ENCODE measurements around the gene GATC.

DNA sequence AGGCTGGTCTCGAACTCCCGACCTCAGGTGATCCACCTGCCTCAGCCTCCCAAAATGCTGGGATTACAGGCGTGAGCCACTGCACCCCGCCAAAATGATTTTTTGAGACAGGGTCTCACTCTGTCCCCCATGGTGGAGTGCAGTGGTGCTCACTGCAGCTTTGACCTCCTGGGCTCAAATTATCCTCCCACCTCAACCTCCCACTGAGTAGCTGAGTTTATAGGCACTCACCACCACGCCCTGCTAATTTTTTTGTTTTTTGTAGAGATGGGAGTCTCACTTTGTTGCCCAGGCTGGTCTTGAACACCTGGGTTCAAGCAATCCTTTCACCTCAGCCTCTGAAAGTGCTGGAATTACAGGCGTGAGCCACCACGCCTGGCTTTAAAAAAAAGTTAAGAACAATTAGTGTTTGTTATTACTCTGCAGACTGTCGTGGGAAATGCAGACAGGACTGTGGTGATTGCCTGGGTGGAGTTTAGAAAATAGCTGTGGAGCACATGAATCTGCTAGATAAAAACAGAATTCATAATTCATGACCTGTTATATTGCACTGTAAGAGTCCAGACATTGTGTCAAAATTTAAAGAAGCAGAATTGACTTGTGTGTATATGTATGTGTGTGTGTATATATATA, 17.5 kb upstream of the GATC start:
- TF ChIP-seq, protein P1, sequence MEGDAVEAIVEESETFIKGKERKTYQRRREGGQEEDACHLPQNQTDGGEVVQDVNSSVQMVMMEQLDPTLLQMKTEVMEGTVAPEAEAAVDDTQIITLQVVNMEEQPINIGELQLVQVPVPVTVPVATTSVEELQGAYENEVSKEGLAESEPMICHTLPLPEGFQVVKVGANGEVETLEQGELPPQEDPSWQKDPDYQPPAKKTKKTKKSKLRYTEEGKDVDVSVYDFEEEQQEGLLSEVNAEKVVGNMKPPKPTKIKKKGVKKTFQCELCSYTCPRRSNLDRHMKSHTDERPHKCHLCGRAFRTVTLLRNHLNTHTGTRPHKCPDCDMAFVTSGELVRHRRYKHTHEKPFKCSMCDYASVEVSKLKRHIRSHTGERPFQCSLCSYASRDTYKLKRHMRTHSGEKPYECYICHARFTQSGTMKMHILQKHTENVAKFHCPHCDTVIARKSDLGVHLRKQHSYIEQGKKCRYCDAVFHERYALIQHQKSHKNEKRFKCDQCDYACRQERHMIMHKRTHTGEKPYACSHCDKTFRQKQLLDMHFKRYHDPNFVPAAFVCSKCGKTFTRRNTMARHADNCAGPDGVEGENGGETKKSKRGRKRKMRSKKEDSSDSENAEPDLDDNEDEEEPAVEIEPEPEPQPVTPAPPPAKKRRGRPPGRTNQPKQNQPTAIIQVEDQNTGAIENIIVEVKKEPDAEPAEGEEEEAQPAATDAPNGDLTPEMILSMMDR (IDR thresholded peaks at IDR 0.05), result no peak
- TF ChIP-seq POLR2A (IDR thresholded peaks at IDR 0.05), result no peak

Data from body of pancreas (tissue), 4 donors.